HUES48 (cell line): ENCODE data around the gene VANGL2.

Experiments used
- H3K27ac ChIP-seq: one replicate; pipeline ENCODE4 v1.7.0; 2013; ENCODE audit warnings: low read depth, low read length, inconsistent platforms
- H3K27me3 ChIP-seq: 2 replicates; pipeline ENCODE4 v1.6.1; 2013; ENCODE audit warnings: mild to moderate bottlenecking, low read length; ENCODE audit not compliant: control insufficient read depth, insufficient read depth
- H3K36me3 ChIP-seq: 2 replicates; pipeline ENCODE4 v1.6.1; 2013; ENCODE audit warnings: low read length; ENCODE audit not compliant: control insufficient read depth, insufficient read depth
- H3K4me1 ChIP-seq: 2 replicates; pipeline ENCODE4 v1.6.1; 2013; ENCODE audit warnings: mild to moderate bottlenecking, low read length; ENCODE audit not compliant: control insufficient read depth, insufficient read depth
- H3K4me3 ChIP-seq: 2 replicates; pipeline ENCODE4 v1.5.1; 2013; ENCODE audit warnings: mild to moderate bottlenecking, low read depth, low read length
- H3K9ac ChIP-seq: 2 replicates; pipeline ENCODE4 v1.6.1; 2013; ENCODE audit warnings: mild to moderate bottlenecking, low read depth, low read length, moderate library complexity
- H3K9me3 ChIP-seq: 2 replicates; pipeline ENCODE4 v1.6.1; 2013; ENCODE audit warnings: low read length; ENCODE audit not compliant: control insufficient read depth, insufficient read depth

The VANGL2 gene

GRCh38 chr1:160407839-160408801 is 7.8 kb downstream of the VANGL2 start:
- Histone ChIP-seq H3K4me3 (no peak overlapping the region), H3K9ac (no peak overlapping the region), H3K9me3 (no peaks in the 10 kb centered on the region), H3K36me3 (peaks cover 7% of the 10 kb centered on the region; the same call in 1 of the 2 replicates), H3K27me3 (no peaks in the 10 kb centered on the region), H3K27ac (peak overlapping the region; percentile 81), H3K4me1 (peaks cover 53% of the 10 kb centered on the region)

- no peak overlapping the region for H3K4me3 ChIP-seq
- H3K27ac ChIP-seq, result peak overlapping the region; percentile 20
- no peak overlapping the region for H3K9ac ChIP-seq
- no peaks in the 10 kb centered on the region for H3K9me3 ChIP-seq
- peaks cover 47% of the 10 kb centered on the region for H3K4me1 ChIP-seq
- peaks cover 7% of the 10 kb centered on the region; the same call in 1 of the 2 replicates for H3K36me3 ChIP-seq
- no peaks in the 10 kb centered on the region for H3K27me3 ChIP-seq
Measured at GRCh38 chr1:160408864-160409263, 8.5 kb downstream of the VANGL2 start.

- peaks cover 7% of the 10 kb centered on the region; the same call in 1 of the 2 replicates for H3K36me3 ChIP-seq
- H3K9ac ChIP-seq, result no peak overlapping the region
- no peak overlapping the region for H3K4me3 ChIP-seq
- peak overlapping the region; percentile 65 for H3K27ac ChIP-seq
- H3K27me3 ChIP-seq, result no peaks in the 10 kb centered on the region
- H3K4me1 ChIP-seq, result peaks cover 45% of the 10 kb centered on the region
- no peaks in the 10 kb centered on the region for H3K9me3 ChIP-seq
Measured at GRCh38 chr1:160409486-160409885, 9.1 kb downstream of the VANGL2 start.

GRCh38 chr1:160410406-160411005 is 10.1 kb downstream of the VANGL2 start:
- Histone ChIP-seq H3K4me3 (no peak overlapping the region), H3K4me1 (peaks cover 39% of the 10 kb centered on the region), H3K27ac (peak overlapping the region; percentile 74), H3K27me3 (no peaks in the 10 kb centered on the region), H3K9ac (no peak overlapping the region), H3K36me3 (peaks cover 7% of the 10 kb centered on the region; the same call in 1 of the 2 replicates), H3K9me3 (no peaks in the 10 kb centered on the region)

- H3K36me3 ChIP-seq, result peaks cover 15% of the 10 kb centered on the region
- H3K9me3 ChIP-seq, result no peaks in the 10 kb centered on the region
- H3K4me1 ChIP-seq, result peaks cover 37% of the 10 kb centered on the region
- no peak overlapping the region for H3K9ac ChIP-seq
- no peak overlapping the region for H3K4me3 ChIP-seq
- peak overlapping the region; percentile 74 for H3K27ac ChIP-seq
- no peaks in the 10 kb centered on the region for H3K27me3 ChIP-seq
Measured at GRCh38 chr1:160411271-160412027, 11.1 kb downstream of the VANGL2 start.

GRCh38 chr1:160412028-160412362 is 11.6 kb downstream of the VANGL2 start:
- no peaks in the 10 kb centered on the region for H3K27me3 ChIP-seq
- H3K27ac ChIP-seq, result no peak overlapping the region
- H3K36me3 ChIP-seq, result peaks cover 17% of the 10 kb centered on the region
- no peak overlapping the region for H3K9ac ChIP-seq
- no peak overlapping the region for H3K4me3 ChIP-seq
- no peaks in the 10 kb centered on the region for H3K9me3 ChIP-seq
- H3K4me1 ChIP-seq, result peaks cover 37% of the 10 kb centered on the region

GRCh38 chr1:160413716-160414115 is 13.4 kb downstream of the VANGL2 start:
- Histone ChIP-seq H3K9me3 (no peaks in the 10 kb centered on the region), H3K4me1 (peaks cover 23% of the 10 kb centered on the region), H3K27ac (no peak overlapping the region), H3K36me3 (peaks cover 26% of the 10 kb centered on the region), H3K4me3 (no peak overlapping the region), H3K9ac (no peak overlapping the region), H3K27me3 (no peaks in the 10 kb centered on the region)

GRCh38 chr1:160414881-160415280 is 14.5 kb downstream of the VANGL2 start:
- peaks cover 17% of the 10 kb centered on the region for H3K4me1 ChIP-seq
- no peak overlapping the region for H3K9ac ChIP-seq
- H3K27me3 ChIP-seq, result no peaks in the 10 kb centered on the region
- H3K4me3 ChIP-seq, result no peak overlapping the region
- no peaks in the 10 kb centered on the region for H3K9me3 ChIP-seq
- peaks cover 35% of the 10 kb centered on the region for H3K36me3 ChIP-seq
- H3K27ac ChIP-seq, result no peak overlapping the region

- no peaks in the 10 kb centered on the region for H3K9me3 ChIP-seq
- H3K4me1 ChIP-seq, result peaks cover 8% of the 10 kb centered on the region
- no peaks in the 10 kb centered on the region for H3K27me3 ChIP-seq
- peak overlapping the region; percentile 5 for H3K27ac ChIP-seq
- H3K9ac ChIP-seq, result no peak overlapping the region
- H3K36me3 ChIP-seq, result peaks cover 44% of the 10 kb centered on the region
- H3K4me3 ChIP-seq, result no peak overlapping the region
Measured at GRCh38 chr1:160415696-160416290, 15.4 kb downstream of the VANGL2 start.

GRCh38 chr1:160416369-160416768 is 16.0 kb downstream of the VANGL2 start:
- Histone ChIP-seq H3K4me1 (peaks cover 2% of the 10 kb centered on the region), H3K4me3 (no peak overlapping the region), H3K36me3 (peaks cover 50% of the 10 kb centered on the region), H3K9me3 (no peaks in the 10 kb centered on the region), H3K27ac (peak overlapping the region; percentile 5), H3K9ac (no peak overlapping the region), H3K27me3 (no peaks in the 10 kb centered on the region)
